SKM-1 treated with dmso at 0.1 percent for 144 hours (cell line): ENCODE measurements around the gene NLGN1.

Experiments
- DNase-seq: peaks from one replicate; lab custom pipeline; 2025; ENCODE audit not compliant: unreplicated experiment; lab: John Stamatoyannopoulos, UW

The NLGN1 gene

DNA sequence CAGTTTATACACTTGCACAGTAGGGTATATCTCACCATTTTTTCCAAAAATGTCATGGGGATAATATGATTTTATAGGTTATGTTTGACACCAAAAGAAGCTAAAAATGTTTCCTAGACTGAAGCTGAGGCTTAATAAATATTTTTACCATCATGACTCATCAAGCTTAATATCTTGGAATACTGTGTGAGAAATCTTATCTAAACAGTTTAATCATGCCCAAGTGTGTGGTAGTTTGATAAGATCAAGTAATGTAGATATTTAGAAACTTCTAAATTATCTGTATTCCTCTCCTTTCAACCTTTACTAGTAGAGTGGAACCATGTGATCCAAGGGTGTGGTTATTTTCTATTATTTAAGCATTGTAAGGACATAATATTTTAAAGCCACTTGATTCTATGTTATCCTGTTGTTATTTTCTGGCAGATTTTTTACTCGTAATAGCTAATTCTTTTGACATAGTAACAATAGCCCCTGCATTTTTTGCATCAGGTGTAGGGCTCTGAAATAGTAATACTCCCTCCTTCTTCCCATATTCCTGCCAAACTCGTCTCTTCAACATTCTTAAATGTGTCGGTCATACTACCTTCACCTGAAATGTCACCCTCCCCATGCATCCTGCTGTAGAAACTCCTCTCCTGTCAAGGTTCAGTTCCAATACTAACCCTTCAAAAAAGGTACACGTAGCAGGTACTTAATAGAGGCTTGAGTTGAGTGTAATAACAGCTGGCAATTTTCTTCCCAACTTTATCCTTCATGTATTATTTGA, 729.6 kb downstream of the NLGN1 start:
- no peak for DNase-seq

DNA sequence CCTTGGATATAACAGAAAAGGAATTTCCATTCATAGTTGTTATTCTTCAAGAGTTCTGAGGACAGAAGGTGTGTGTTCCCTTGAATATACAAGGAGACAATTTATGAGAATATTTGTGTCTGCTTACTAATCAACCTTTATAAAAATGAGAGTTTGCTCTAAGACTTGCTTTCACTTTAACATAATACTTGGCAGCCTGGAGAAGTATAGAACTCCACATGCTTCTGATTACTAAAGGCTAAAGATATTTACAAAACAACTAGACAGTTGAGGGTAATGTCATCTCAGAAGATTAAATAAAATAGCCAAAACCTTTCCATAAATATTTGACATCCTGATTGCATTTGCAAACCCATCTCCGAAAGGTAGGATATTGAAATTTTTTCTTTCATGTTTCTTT, 734.5 kb downstream of the NLGN1 start:
- no peak for DNase-seq

GRCh38 chr3:174132421-174133042, 735.0 kb downstream of the NLGN1 start:
- DNase-seq, result no peak

- no peak for DNase-seq
Measured at GRCh38 chr3:174146008-174146407, 748.5 kb downstream of the NLGN1 start.

GRCh38 chr3:174147798-174148197, 750.3 kb downstream of the NLGN1 start:
- no peak for DNase-seq

DNA sequence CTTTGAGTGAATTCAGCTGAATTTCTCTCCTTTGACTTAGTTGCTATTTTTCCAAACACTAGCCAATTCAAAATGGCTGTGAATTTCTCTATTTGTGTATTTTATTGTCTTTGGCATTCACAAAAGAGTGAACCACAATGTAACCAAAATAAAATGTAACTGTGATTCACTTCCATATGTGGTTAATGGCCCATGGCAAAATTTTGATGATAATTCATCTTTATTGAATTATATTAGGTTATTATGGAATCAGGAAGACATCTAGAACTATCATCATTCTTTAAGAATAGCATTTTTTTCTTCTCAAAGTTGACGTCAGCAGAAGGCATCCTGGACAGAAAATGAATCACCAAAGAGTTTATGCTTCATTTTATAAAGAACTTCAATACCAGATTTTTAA, 756.3 kb downstream of the NLGN1 start:
- no peak for DNase-seq

DNA sequence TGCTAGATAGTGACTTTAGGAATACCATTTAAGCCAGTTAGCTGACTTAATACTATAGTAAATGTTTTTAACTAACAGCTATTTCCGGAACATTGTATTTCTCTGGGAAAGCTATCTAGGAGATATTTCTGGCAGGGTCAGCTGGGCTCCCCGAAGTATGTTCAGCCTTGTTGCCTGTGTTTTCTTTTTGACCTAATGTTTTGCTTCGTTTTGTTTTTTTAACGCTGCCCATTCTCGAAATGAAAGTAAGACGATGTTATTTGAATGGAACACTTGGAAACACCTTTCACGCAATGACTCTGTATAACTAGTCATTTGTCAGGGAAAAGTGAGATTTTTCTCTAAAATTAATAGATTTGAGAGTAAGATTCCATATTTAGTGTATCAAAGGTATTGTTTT, 758.7 kb downstream of the NLGN1 start:
- DNase-seq, result no peak

GRCh38 chr3:174158674-174159073, 761.1 kb downstream of the NLGN1 start:
- no peak for DNase-seq

DNA sequence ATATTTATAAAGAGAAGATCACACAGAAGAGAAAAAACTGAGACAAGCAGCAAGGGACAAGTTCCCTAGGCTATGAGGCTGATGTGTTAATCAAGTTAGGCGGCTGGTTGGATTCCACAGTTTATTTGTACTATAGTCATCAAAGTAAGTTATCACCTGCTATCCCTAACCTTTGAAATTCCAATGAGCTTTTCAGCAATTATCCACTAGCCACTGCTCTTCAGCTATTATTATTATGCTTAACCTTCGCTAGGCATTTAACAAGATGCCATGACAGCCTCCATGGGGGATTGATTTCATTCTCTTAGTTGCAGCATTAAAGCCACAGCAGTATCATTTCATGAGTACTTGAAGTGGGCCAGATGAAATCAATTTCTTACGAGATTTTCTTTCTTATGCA, 762.1 kb downstream of the NLGN1 start:
- DNase-seq, result no peak

DNA sequence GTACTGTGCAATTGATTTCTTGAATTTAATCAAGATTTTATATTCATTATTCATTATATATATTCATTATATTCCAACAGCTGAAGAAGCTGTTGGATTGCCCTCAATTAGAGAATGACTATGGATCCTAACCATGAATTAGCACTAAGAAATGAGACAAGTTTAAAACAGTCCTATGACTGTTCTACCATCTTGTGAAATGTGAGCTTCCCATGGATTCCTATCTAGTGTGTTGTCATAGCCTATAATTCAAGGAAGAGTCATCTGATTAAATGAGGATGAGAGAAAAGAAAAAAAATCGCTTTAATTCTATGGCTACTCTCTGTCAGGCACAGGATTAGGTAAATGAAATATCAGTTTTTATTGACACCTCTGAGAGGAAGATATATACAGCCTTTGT, 765.0 kb downstream of the NLGN1 start:
- DNase-seq, result no peak

GRCh38 chr3:174168026-174168425, 770.5 kb downstream of the NLGN1 start:
- no peak for DNase-seq

- DNase-seq, result no peak
Measured at GRCh38 chr3:174168538-174169254, 771.2 kb downstream of the NLGN1 start.

DNA sequence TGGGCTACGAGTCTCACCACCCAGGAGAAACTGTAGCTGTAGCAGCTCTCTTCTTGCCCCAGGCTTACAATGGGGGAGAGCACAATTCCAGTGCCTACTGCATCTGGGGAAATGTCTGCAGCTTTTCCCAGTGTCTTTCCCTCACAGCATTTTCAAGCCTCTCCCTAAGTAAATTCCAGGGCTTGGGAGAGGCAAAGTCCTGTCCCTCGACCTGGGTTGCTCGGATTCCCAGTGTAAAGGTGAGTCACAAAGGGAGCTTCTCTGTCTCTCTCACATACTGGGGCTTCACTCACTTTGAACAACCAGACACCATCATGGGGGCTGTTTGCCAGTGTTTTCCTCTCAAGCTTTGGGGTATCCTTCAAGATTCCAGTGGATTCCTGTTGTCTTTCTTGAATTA, 772.2 kb downstream of the NLGN1 start:
- no peak for DNase-seq

GRCh38 chr3:174170248-174170647, 772.7 kb downstream of the NLGN1 start:
- DNase-seq, result no peak

DNA sequence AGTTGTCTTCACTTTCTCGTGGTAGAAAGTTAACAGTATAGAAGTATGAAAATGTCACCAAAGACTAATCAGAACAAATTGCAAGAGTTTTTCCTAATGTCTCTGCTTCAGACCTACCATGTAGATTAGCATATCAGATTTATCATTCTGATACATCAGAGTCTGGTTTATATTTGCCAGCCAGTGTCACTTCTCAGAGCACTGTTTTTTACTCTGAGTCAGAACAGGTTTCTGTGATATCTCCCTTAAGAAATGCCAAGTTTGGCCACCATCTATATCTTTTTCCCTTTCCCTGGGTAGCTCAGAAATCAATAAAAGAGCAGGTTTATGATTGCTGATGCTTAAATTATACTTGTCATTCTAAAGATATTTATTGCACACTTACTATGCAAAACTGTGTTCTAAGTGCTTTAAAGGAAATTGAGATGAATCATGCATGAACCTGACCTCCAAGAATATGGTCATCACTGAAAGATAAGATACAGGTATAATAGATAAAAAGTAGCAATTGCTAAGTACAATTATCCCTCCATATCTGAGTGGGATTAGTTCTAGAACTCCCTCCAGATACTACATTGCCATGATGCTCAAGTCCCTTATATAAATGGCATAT, 788.9 kb downstream of the NLGN1 start:
- no peak for DNase-seq

- DNase-seq, result no peak
Measured at GRCh38 chr3:174191380-174191779, 793.8 kb downstream of the NLGN1 start.

DNA sequence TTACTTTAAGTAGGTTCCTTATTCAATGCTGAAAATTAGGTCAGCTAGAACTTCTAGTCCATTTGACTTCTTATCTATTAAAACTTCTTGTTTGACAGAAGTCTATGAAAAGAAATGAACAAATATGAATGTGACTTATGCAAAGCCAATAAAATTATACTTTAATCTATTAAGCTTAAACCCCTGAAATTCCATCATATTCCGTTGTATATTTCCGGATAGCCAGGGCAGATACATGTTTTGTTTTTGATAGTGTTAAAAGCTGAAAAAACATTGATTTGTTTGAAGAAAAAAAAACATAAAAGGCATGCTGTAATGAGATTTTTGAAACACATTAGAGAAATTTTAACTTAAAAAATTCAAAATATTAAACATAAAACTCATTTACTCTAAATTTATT, 794.4 kb downstream of the NLGN1 start:
- DNase-seq, result no peak

GRCh38 chr3:174192471-174192870, 794.9 kb downstream of the NLGN1 start:
- DNase-seq, result no peak

- DNase-seq, result no peak
Measured at GRCh38 chr3:174193604-174194003, 796.1 kb downstream of the NLGN1 start.

- no peak for DNase-seq
Measured at GRCh38 chr3:174197416-174197815, 799.9 kb downstream of the NLGN1 start.

- no peak for DNase-seq
Measured at GRCh38 chr3:174198199-174198598, 800.7 kb downstream of the NLGN1 start.

GRCh38 chr3:174199696-174200095, 802.2 kb downstream of the NLGN1 start:
- no peak for DNase-seq
